Spleen (tissue), 11 donors: Measurements from ENCODE around the gene NYAP2. TPM values are rescaled to one million over a fixed set of nuclear protein-coding genes. Genes with fewer than 3 reads are reported as not detected.

Experiments
- DNase-seq: peaks from one replicate; pipeline ENCODE4 v3.0.0-alpha.2; 2020
- H3K27ac ChIP-seq, 8 donors: fragments of 200-600 bp; sonication (generic) in 7 of 8; 1 replicate in 4 of 8; 2 replicates in 4 of 8; pipeline versions ENCODE4 v1.5.0 to v1.8.0; 2016 to 2021; ENCODE audit warnings: inconsistent platforms in 4 of 8, mild to moderate bottlenecking in 4 of 8, moderate library complexity in 1 of 8
- H3K27me3 ChIP-seq, 7 donors: fragments of 200-600 bp; sonication (generic) in 6 of 7; replicated peaks in 1 of 7; 1 replicate in 4 of 7; 2 replicates in 3 of 7; pipeline versions ENCODE4 v1.5.0 to v1.8.0; 2016 to 2021; ENCODE audit warnings: inconsistent platforms in 3 of 7, mild to moderate bottlenecking in 1 of 7
- H3K36me3 ChIP-seq, 6 donors: fragments of 200-600 bp; sonication (generic) in 5 of 6; 1 replicate in 4 of 6; 2 replicates in 2 of 6; pipeline versions ENCODE4 v1.5.0 to v1.8.0; 2016 to 2021; ENCODE audit warnings: inconsistent platforms in 2 of 6
- H3K4me1 ChIP-seq, 6 donors: fragments of 200-600 bp; sonication (generic) in 5 of 6; 1 replicate in 3 of 6; 2 replicates in 3 of 6; pipeline versions ENCODE4 v1.5.0 to v1.8.0; 2016 to 2021; ENCODE audit warnings: inconsistent platforms in 3 of 6
- H3K4me3 ChIP-seq, 8 donors: fragments of 200-600 bp; sonication (generic) in 7 of 8; 1 replicate in 4 of 8; 2 replicates in 4 of 8; pipeline versions ENCODE4 v1.5.0 to v1.8.0; 2016 to 2021; ENCODE audit warnings: inconsistent platforms in 4 of 8, mild to moderate bottlenecking in 4 of 8, moderate library complexity in 2 of 8
- H3K9me3 ChIP-seq, 8 donors: fragments of 200-600 bp; sonication (generic) in 7 of 8; 1 replicate in 4 of 8; 2 replicates in 4 of 8; pipeline versions ENCODE4 v1.5.0 to v1.8.0; 2016 to 2021; ENCODE audit warnings: inconsistent platforms in 4 of 8
- CTCF ChIP-seq, 11 experiments: fragments of 200-600 bp in 7 of 11; fragments of 450-650 bp in 4 of 11; sonication (generic) in 4 of 11; IDR thresholded peaks in 8 of 11; conservative IDR thresholded peaks in 3 of 11; 1 replicate in 7 of 11; 2 replicates in 4 of 11; pipeline versions ENCODE4 v1.4.0 to v1.8.0; 2016 to 2021; ENCODE audit warnings: antibody characterized with exemption in 11 of 11, inconsistent platforms in 4 of 11, mild to moderate bottlenecking in 1 of 11
- POLR2A ChIP-seq, 3 donors: fragments of 450-650 bp; IDR thresholded peaks; one replicate each; pipeline ENCODE4 v1.5.1; 2017; ENCODE audit warnings: antibody characterized with exemption in 3 of 3, mild to moderate bottlenecking in 1 of 3
- POLR2AphosphoS5 ChIP-seq, 3 donors: sonication (generic); formaldehyde crosslinking; IDR thresholded peaks; one replicate each; pipeline ENCODE4 v1.5.1; 2017; ENCODE audit warnings: antibody characterized with exemption in 3 of 3
- WGBS, 5 donors: extraction: QIAGEN DNeasy Blood & Tissue Kit in 3 of 5; methylation state at CpG; one replicate each; pipeline versions ENCODE4 v1.1.5 to v1.1.7; 2013 to 2018; 5-methylcytosine and 5-hydroxymethylcytosine counted together
- intact Hi-C: fragments of 100-400 bp; cut with DNase I; formaldehyde crosslinking; loops from one replicate; pipeline ENCODE4 v1.15.0; 2023; ENCODE audit warnings: low total_unique reads
- polyA plus RNA-seq, 3 donors: library from polyadenylated mRNA; stranded (reverse); fragments of 200-250 nt; gene quantifications; one replicate each; pipeline ENCODE4 v1.2.1, GENCODE V29; 2013
- total RNA-seq, 7 donors: library from RNA; depleted of rRNA in 3 of 7; stranded (reverse); fragments of >200 nt in 3 of 7; fragmentation: NEBNext Ultra II Directional in 4 of 7; extraction: Animal tissue kit (Norgen Biotek cat#: 25700) in 4 of 7; gene quantifications; one replicate each; pipeline versions ENCODE4 v1.1.0 to v1.2.1, GENCODE V29; 2016 to 2021
- donor health status: healthy with polysubstance abuse.
- donor health status: DM: no; HTN: no; CAD: no; lungs with moderate emphysema.
- donor health status: DM: no; HTN: no; CAD: no.
- donor health status: Bipolar disorder and iron deficiency.
- donor health status: healthy.
- donor health status: DM: no; HTN: no; CAD: no.
- donor health status: DM: yes; HTN: yes; CAD: no.

Gene NYAP2
- total and polyA plus RNA-seq, 10 donors, result 0.06 to 0.33 (median 0.16) TPM; not detected in 1

DNA sequence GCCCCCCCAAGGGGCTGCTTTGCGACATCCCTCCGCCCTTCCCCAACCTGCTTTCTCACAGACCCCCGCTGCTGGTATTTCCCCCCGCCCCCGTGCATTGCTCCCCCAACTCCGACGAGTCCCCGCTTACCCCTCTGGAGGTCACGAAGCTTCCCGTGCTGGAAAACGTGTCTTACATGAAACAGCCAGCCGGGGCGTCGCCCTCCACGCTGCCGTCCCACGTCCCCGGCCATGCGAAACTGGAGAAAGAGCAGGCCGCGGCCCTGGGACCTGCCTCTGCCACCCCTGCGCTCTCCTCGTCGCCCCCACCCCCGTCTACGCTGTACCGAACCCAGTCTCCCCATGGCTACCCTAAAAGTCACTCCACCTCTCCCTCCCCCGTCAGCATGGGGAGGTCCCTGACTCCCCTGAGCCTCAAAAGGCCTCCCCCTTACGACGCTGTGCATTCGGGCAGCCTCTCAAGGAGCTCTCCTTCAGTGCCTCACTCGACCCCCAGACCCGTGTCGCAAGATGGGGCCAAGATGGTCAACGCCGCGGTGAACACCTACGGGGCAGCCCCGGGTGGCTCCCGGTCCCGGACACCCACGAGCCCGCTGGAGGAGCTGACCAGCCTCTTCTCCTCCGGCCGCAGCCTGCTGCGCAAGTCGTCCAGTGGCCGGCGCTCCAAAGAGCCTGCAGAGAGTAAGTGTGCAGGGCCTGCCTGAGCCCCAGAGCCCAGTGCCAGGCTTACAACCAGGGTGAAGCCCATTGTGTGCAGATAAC lies 183.0 kb downstream of the NYAP2 start:
- H3K27me3 ChIP-seq, result no peaks in the 10 kb centered on the region
- no peaks in the 10 kb centered on the region for H3K9me3 ChIP-seq
- H3K4me3 ChIP-seq, result no peak overlapping the region
- no peaks in the 10 kb centered on the region for H3K36me3 ChIP-seq
- peak; percentile 72 for DNase-seq
- H3K4me1 ChIP-seq, result no peaks in the 10 kb centered on the region
- no peak overlapping the region for H3K27ac ChIP-seq
- intact Hi-C loops, result no loop called here
- TF ChIP-seq CTCF (IDR thresholded peaks at IDR 0.05 in 8 of 11, conservative IDR thresholded peaks at IDR 0.05 in 3 of 11) (no peak), POLR2A (IDR thresholded peaks at IDR 0.05) (no peak), POLR2AphosphoS5 (IDR thresholded peaks at IDR 0.05) (no peak)
- 89 to 95% (median 95%) methylated on average over 47 to 49 of the region's 49 CpGs for WGBS, 5 donors

DNA sequence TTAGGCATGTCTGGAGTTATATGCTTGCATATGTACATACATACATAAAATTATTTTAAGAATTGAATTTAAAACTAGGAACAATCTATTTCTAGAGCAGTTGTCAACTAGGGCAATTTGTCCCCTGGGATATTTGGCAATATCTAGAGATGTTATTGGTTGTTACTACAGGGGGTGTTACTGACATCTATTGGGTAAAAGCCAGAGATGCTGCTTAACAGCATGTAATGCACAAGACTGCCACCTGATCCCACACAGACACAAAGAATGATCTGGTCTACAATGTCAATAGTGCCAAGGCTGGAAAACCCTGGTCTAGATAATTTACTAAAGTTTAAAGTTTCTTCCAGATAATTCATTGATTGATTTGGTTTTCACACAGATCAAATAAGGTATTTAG lies 185.3 kb downstream of the NYAP2 start:
- no peak overlapping the region for H3K4me3 ChIP-seq
- H3K27ac ChIP-seq, result no peak overlapping the region
- no peaks in the 10 kb centered on the region for H3K9me3 ChIP-seq
- no peaks in the 10 kb centered on the region for H3K27me3 ChIP-seq
- no peaks in the 10 kb centered on the region for H3K36me3 ChIP-seq
- intact Hi-C loops, result no loop called here
- no peaks in the 10 kb centered on the region for H3K4me1 ChIP-seq
- TF ChIP-seq POLR2AphosphoS5 (IDR thresholded peaks at IDR 0.05) (no peak), POLR2A (IDR thresholded peaks at IDR 0.05) (no peak), CTCF (IDR thresholded peaks at IDR 0.05 in 8 of 11, conservative IDR thresholded peaks at IDR 0.05 in 3 of 11) (no peak)
- DNase-seq, result no peak

DNA sequence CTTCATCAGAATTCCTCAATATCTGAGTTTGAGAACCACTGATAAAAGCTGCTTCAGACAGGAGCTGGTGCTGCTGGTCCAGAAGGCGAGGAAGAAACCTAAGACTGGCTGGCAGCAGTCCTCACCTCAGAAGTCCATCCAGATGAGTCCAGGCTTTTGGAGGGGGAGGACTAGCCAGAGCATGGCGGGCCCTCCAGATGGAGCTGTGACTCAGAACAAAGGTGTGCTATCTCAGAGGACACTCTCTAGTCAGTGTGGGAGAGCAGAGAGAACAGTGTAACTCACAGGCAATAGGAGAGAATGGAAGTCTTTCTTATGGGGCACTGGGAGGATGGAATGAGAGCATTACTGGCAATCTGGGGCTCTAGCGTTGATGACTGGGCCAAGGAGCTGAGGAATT lies 191.4 kb downstream of the NYAP2 start:
- intact Hi-C loops, result no loop called here
- Histone ChIP-seq H3K4me3 (no peak overlapping the region), H3K4me1 (no peaks in the 10 kb centered on the region), H3K9me3 (no peaks in the 10 kb centered on the region), H3K36me3 (no peaks in the 10 kb centered on the region), H3K27ac (no peak overlapping the region), H3K27me3 (no peaks in the 10 kb centered on the region)
- TF ChIP-seq POLR2AphosphoS5 (IDR thresholded peaks at IDR 0.05), result no peak
- TF ChIP-seq POLR2A (IDR thresholded peaks at IDR 0.05), result no peak
- no peak for TF ChIP-seq CTCF (IDR thresholded peaks at IDR 0.05 in 8 of 11, conservative IDR thresholded peaks at IDR 0.05 in 3 of 11)
- 78 to 89% (median 86%) methylated on average over 3 of the region's 3 CpGs for WGBS, 5 donors
- DNase-seq, result no peak

DNA sequence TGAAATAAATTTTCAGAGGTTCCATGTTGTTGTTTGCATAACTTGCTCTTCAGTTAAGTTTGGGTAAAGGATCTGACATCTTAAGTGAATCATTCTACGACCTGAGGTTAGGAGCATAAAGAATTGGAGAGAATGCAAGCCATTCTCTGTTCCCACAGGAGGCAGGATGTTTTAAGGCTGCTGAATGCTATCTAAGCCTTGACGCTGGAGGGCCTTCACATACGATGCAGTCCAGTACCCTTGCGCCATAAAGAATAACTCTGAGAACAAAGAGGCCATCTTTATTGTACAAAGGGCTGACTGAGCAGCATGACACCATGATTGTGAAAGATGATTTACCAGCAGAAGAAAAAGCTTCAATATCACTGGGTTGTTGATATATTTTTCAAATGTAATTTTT lies 198.4 kb downstream of the NYAP2 start:
- peaks cover 0 to 12% (median 3%) of the 10 kb centered on the region in 8 donors for H3K9me3 ChIP-seq
- no peaks in the 10 kb centered on the region for H3K4me1 ChIP-seq
- TF ChIP-seq POLR2A (IDR thresholded peaks at IDR 0.05), result no peak
- H3K36me3 ChIP-seq, result no peaks in the 10 kb centered on the region
- intact Hi-C loops, result no loop called here
- DNase-seq, result no peak
- H3K27me3 ChIP-seq, result no peaks in the 10 kb centered on the region
- no peak overlapping the region for H3K27ac ChIP-seq
- 70 to 86% (median 79%) methylated on average over 4 of the region's 4 CpGs for WGBS, 5 donors
- H3K4me3 ChIP-seq, result no peak overlapping the region
